K562 (cell line): ENCODE data around the gene TTBK2. TPM values are rescaled to one million over a fixed set of nuclear protein-coding genes. Genes with fewer than 3 reads are reported as not detected.

ENCODE experiments used
- ATAC-seq: fragments of 200-7000 bp; cut with Tn5 transposase; 3 replicates; pipeline ENCODE4 v1.9.1; 2020; ENCODE audit warnings: moderate library complexity
- BruUV-seq: library from RNA; stranded (reverse); fragments of 400-500 nt; replicated peaks from 2 replicates; lab custom pipeline; 2021; lab: Mats Ljungman, UMichigan
- CTCF ChIA-PET: fragments of 300-600 bp; formaldehyde crosslinking; extraction: SDS; loops from one replicate; lab custom pipeline; 2021; ENCODE audit warnings: low intra/inter-chr PET ratio; lab: Yijun Ruan, JAX
- POLR2A ChIA-PET: fragments of 300-600, 350-650 bp; sonication (Branson Sonifier 250); formaldehyde crosslinking; extraction: SDS; loops from one replicate; lab custom pipeline; 2021; ENCODE audit warnings: antibody characterized with exemption, inconsistent platforms; lab: Yijun Ruan, JAX
- DNase-seq, 4 experiments: peaks; one replicate each; pipeline versions ENCODE4 v3.0.0 to v3.0.0-alpha.2; 2011 to 2018; ENCODE audit warnings: low spot score in 3 of 4, mixed read lengths in 3 of 4; ENCODE audit errors: extremely low read depth in 1 of 4
- FAIRE-seq: peaks from 2 replicates; lab custom pipeline; 2011; peaks lifted over from hg19 to GRCh38; lab: Jason Lieb, UNC
- H2AFZ ChIP-seq: 2 replicates; pipeline ENCODE4 v1.6.0; 2011; ENCODE audit warnings: low read depth, low read length, control low read depth, inconsistent platforms
- H3K27ac ChIP-seq: fragments of 200-600 bp; 3 replicates; pipeline ENCODE4 v1.8.0; 2011; ENCODE audit warnings: low read depth, mild to moderate bottlenecking, control low read depth, inconsistent platforms, low read length, moderate library complexity, mixed read lengths; ENCODE audit errors: extremely low read depth
- H3K27me3 ChIP-seq, 2 experiments: fragments of 300-600 bp in 1 of 2; 2 replicates in 1 of 2; 3 replicates in 1 of 2; pipeline versions ENCODE4 v1.6.0 to v1.8.0; 2011; ENCODE audit warnings: inconsistent platforms in 2 of 2, low read length in 2 of 2, mild to moderate bottlenecking in 1 of 2, mixed read lengths in 1 of 2, moderate library complexity in 1 of 2; ENCODE audit not compliant: control insufficient read depth in 2 of 2, insufficient read depth in 2 of 2
- H3K36me3 ChIP-seq: fragments of 300-600 bp; 3 replicates; pipeline ENCODE4 v1.8.0; 2011; ENCODE audit warnings: mild to moderate bottlenecking, low read length, inconsistent platforms; ENCODE audit not compliant: control insufficient read depth, insufficient read depth
- H3K4me1 ChIP-seq, 2 experiments: fragments of 200-600 bp in 1 of 2; replicated peaks in 1 of 2; 2 replicates in 1 of 2; 3 replicates in 1 of 2; pipeline versions ENCODE4 v1.5.1 to v1.8.0; 2011; ENCODE audit warnings: inconsistent platforms in 2 of 2, low read length in 2 of 2, mild to moderate bottlenecking in 1 of 2, mixed read lengths in 1 of 2, moderate library complexity in 1 of 2; ENCODE audit not compliant: control insufficient read depth in 2 of 2, insufficient read depth in 2 of 2
- H3K4me2 ChIP-seq: 2 replicates; pipeline ENCODE4 v1.6.1; 2011; ENCODE audit warnings: low read length, control low read depth, inconsistent platforms, mixed read lengths; ENCODE audit not compliant: insufficient read depth
- H3K4me3 ChIP-seq: fragments of 200-600 bp; sonication (generic), shearing (Covaris generic); 2 replicates; pipeline ENCODE4 v1.5.1; 2016; ENCODE audit warnings: control low read depth, inconsistent platforms
- H3K79me2 ChIP-seq: fragments of 200-600 bp; 3 replicates; pipeline ENCODE4 v1.8.0; 2011; ENCODE audit warnings: low read length, inconsistent platforms; ENCODE audit not compliant: control insufficient read depth, insufficient read depth
- H3K9ac ChIP-seq, 2 experiments: 2 replicates each; pipeline versions ENCODE4 v1.6.0 to v1.6.1; 2011; ENCODE audit warnings: low read depth in 2 of 2, low read length in 2 of 2, control low read depth in 1 of 2, inconsistent platforms in 1 of 2, mild to moderate bottlenecking in 1 of 2, mixed read lengths in 1 of 2; ENCODE audit not compliant: insufficient read depth in 1 of 2
- H3K9me1 ChIP-seq: one replicate; pipeline ENCODE4 v1.6.0; 2011; ENCODE audit warnings: inconsistent platforms, mild to moderate bottlenecking, low read length, moderate library complexity; ENCODE audit not compliant: control insufficient read depth, insufficient read depth
- H3K9me3 ChIP-seq: replicated peaks from 2 replicates; pipeline ENCODE4 v1.5.1; 2011; ENCODE audit warnings: low read depth, low read length, inconsistent platforms; ENCODE audit not compliant: control insufficient read depth, insufficient read depth
- H4K20me1 ChIP-seq: replicated peaks from 2 replicates; pipeline ENCODE4 v1.6.1; 2011; ENCODE audit warnings: low read length, inconsistent platforms, mixed read lengths; ENCODE audit not compliant: control insufficient read depth, insufficient read depth
- ATF1 ChIP-seq, 2 experiments: fragments of 450-650 bp in 1 of 2; IDR thresholded peaks; 2 replicates each; pipeline ENCODE4 v1.6.1; 2016; ENCODE audit warnings: missing compliant biosample characterization in 1 of 2, missing genetic modification characterization in 1 of 2
- BRCA1 ChIP-seq, 2 experiments: fragments of 450-650 bp in 1 of 2; sonication (generic) in 1 of 2; formaldehyde crosslinking in 1 of 2; IDR thresholded peaks; 2 replicates each; pipeline versions ENCODE4 v1.5.0 to v1.6.1; 2017 to 2020; ENCODE audit warnings: mild to moderate bottlenecking in 1 of 2, missing genetic modification reagents in 1 of 2
- CEBPG ChIP-seq, 3 experiments: fragments of 200-800 bp in 1 of 3; sonication (Bioruptor generic) in 1 of 3; sonication (generic) in 1 of 3; formaldehyde crosslinking in 1 of 3; IDR thresholded peaks in 2 of 3; conservative IDR thresholded peaks in 1 of 3; 2 replicates each; pipeline versions ENCODE4 v1.6.1 to v1.8.0; 2016 to 2022; ENCODE audit warnings: missing compliant biosample characterization in 2 of 3, missing genetic modification characterization in 2 of 3, mild to moderate bottlenecking in 1 of 3, missing genetic modification reagents in 1 of 3
- ELF2 ChIP-seq: fragments of 250-450 bp; sonication (Bioruptor Pico); IDR thresholded peaks from 2 replicates; pipeline ENCODE4 v1.5.0; 2021; ENCODE audit warnings: mild to moderate bottlenecking
- MCM7 ChIP-seq, 2 experiments: fragments of 450-650 bp; IDR thresholded peaks; 2 replicates each; pipeline ENCODE4 v1.6.1; 2016 to 2018
- PCBP2 ChIP-seq: fragments of 200-400 bp; formaldehyde crosslinking; IDR thresholded peaks from 2 replicates; pipeline ENCODE4 v1.6.1; 2018; ENCODE audit warnings: low read length, low read depth, mild to moderate bottlenecking, moderate library complexity; ENCODE audit not compliant: poor library complexity, severe bottlenecking
- RBM14 ChIP-seq: fragments of 200-400 bp; formaldehyde crosslinking; IDR thresholded peaks from 2 replicates; pipeline ENCODE4 v1.6.1; 2018; ENCODE audit warnings: low read depth, mild to moderate bottlenecking, low read length, moderate library complexity, borderline replicate concordance; ENCODE audit not compliant: insufficient read depth
- THRB ChIP-seq: fragments of 450-650 bp; formaldehyde crosslinking; conservative IDR thresholded peaks from 2 replicates; pipeline ENCODE4 v1.4.0; 2022; ENCODE audit warnings: mild to moderate bottlenecking, missing genetic modification characterization
- ZBTB34 ChIP-seq: fragments of 250-450 bp; sonication (Bioruptor Pico); IDR thresholded peaks from 2 replicates; pipeline ENCODE4 v1.8.0; 2021; ENCODE audit warnings: mild to moderate bottlenecking, moderate library complexity
- ZNF232 ChIP-seq: sonication (generic); formaldehyde crosslinking; IDR thresholded peaks from 2 replicates; pipeline ENCODE4 v1.8.0; 2022; ENCODE audit warnings: mild to moderate bottlenecking, missing genetic modification reagents
- ZNF445 ChIP-seq: fragments of 250-450 bp; sonication (Bioruptor Pico); IDR thresholded peaks from 2 replicates; pipeline ENCODE4 v1.4.0; 2020; ENCODE audit warnings: low read depth, mild to moderate bottlenecking, moderate library complexity
- ZNF583 ChIP-seq: fragments of 250-450 bp; sonication (Bioruptor Pico); IDR thresholded peaks from 2 replicates; pipeline ENCODE4 v1.4.0; 2020
- WGBS: fragments of 100-300 bp; shearing (Covaris generic); methylation state at CpG from one replicate; pipeline ENCODE4 v1.1.6; 2016; ENCODE audit warnings: low coverage, mixed read lengths; ENCODE audit not compliant: insufficient coverage; ENCODE audit errors: missing lambda C conversion rate; 5-methylcytosine and 5-hydroxymethylcytosine counted together
- in situ Hi-C: fragments of 300-500 bp; cut with MboI; formaldehyde crosslinking; loops from 4 replicates; pipeline ENCODE4 v1.15.0; 2018; ENCODE audit warnings: inconsistent platforms, mixed read lengths
- intact Hi-C: fragments of 100-400 bp; cut with micrococcal nuclease; formaldehyde crosslinking; loops from 2 replicates; pipeline ENCODE4 v1.14.2; 2022
- polyA plus RNA-seq, 8 experiments: library from polyadenylated mRNA; depleted of rRNA in 4 of 8; stranded (reverse) in 5 of 8; unstranded in 3 of 8; fragments of >200 nt; fragmentation: Nextera tagmentation in 2 of 8; fragmentation: Illumina TruSeq in 1 of 8; extraction: Ambion mirVana in 2 of 8; extraction: Trizol in 1 of 8; gene quantifications; 2 replicates each; pipeline versions ENCODE4 v1.2.1 to v1.2.3, GENCODE V29; 2011 to 2014; ENCODE audit warnings: inconsistent platforms in 1 of 8, missing spikeins in 1 of 8
- total RNA-seq, 7 experiments: library from RNA; depleted of rRNA in 6 of 7; stranded (reverse); fragments of >200 nt in 6 of 7; fragmentation: Illumina TruSeq in 2 of 7; extraction: Trizol in 2 of 7; gene quantifications; 2 replicates each; pipeline versions ENCODE4 v1.2.1 to v1.2.3, GENCODE V29; 2011 to 2021; ENCODE audit warnings: low replicate concordance in 1 of 7

TTBK2 gene
- total and polyA plus RNA-seq, 9 of the 15 experiments (the other 6 are each of a cell fraction or from before 2014, with no cell fraction given), result 0.89 to 8.0 (median 4.8) TPM

- 50% methylated on average over 6 of the region's 6 CpGs for WGBS
- H3K36me3 ChIP-seq, result no peaks in the 10 kb centered on the region
- ChIA-PET POLR2A (no interaction called here), CTCF (no interaction called here)
- H3K79me2 ChIP-seq, result no peaks in the 10 kb centered on the region
- no peak overlapping the region for H3K4me2 ChIP-seq
- H3K9ac ChIP-seq, result no peak overlapping the region
- H4K20me1 ChIP-seq, result peaks cover 3% of the 10 kb centered on the region; the same call in 1 of the 2 replicates
- DNase-seq (no peak), FAIRE-seq (no peak), ATAC-seq (no peak)
- H3K9me3 ChIP-seq, result no peaks in the 10 kb centered on the region
- no peaks in the 10 kb centered on the region; a peak in 2 of 5 replicates for H3K4me1 ChIP-seq
- TF ChIP-seq BRCA1 (IDR thresholded peaks at IDR 0.05) (no peak), BRCA1 (CRISPR knock-in tag; IDR thresholded peaks at IDR 0.05) (no peak), PCBP2 (no peak), ZBTB34 (CRISPR knock-in tag) (no peak), THRB (CRISPR knock-in tag) (no peak), ZNF583 (CRISPR knock-in tag) (no peak), ZNF232 (CRISPR knock-in tag) (no peak), CEBPG (CRISPR knock-in tag; IDR thresholded peaks at IDR 0.05) (no peak), CEBPG (tag; conservative IDR thresholded peaks at IDR 0.05 in 1 of 2, IDR thresholded peaks at IDR 0.05 in 1 of 2) (no peak), RBM14 (no peak), MCM7 (IDR thresholded peaks at IDR 0.05) (no peak), ZNF445 (CRISPR knock-in tag) (no peak), ATF1 (CRISPR knock-in tag; IDR thresholded peaks at IDR 0.05) (no peak), ATF1 (tag; IDR thresholded peaks at IDR 0.05) (no peak), ELF2 (CRISPR knock-in tag) (no peak)
- H3K4me3 ChIP-seq, result no peak overlapping the region
- no TSS peak for BruUV-seq
- no peak overlapping the region for H3K27ac ChIP-seq
- in situ Hi-C loops, result no loop called here
- intact Hi-C loops, result no loop called here
- no peaks in the 10 kb centered on the region for H3K9me1 ChIP-seq
- no peaks in the 10 kb centered on the region for H3K27me3 ChIP-seq
- H2AFZ ChIP-seq, result no peak overlapping the region
These were observed 227.1 kb downstream of the TTBK2 start for GRCh38 chr15:42693496-42693895.
